OCI-LY7 (cell line): ENCODE data around the gene COL23A1.

Source experiments
- EZH2phosphoT487 ChIP-seq: fragments of 200-600 bp; sonication (generic); IDR thresholded peaks from 2 replicates; pipeline ENCODE4 v1.6.1; 2018; ENCODE audit warnings: low read depth, borderline replicate concordance, mild to moderate bottlenecking, mixed run types, antibody characterized with exemption, low read length, moderate library complexity, mixed read lengths
- TF ChIP-seq, protein P1 (sequence below): fragments of 200-600 bp; sonication (generic); conservative IDR thresholded peaks from 2 replicates; pipeline ENCODE4 v1.5.1; 2014; ENCODE audit warnings: mild to moderate bottlenecking, antibody characterized with exemption, low read length, moderate library complexity, mixed read lengths

- TF ChIP-seq, protein P1, sequence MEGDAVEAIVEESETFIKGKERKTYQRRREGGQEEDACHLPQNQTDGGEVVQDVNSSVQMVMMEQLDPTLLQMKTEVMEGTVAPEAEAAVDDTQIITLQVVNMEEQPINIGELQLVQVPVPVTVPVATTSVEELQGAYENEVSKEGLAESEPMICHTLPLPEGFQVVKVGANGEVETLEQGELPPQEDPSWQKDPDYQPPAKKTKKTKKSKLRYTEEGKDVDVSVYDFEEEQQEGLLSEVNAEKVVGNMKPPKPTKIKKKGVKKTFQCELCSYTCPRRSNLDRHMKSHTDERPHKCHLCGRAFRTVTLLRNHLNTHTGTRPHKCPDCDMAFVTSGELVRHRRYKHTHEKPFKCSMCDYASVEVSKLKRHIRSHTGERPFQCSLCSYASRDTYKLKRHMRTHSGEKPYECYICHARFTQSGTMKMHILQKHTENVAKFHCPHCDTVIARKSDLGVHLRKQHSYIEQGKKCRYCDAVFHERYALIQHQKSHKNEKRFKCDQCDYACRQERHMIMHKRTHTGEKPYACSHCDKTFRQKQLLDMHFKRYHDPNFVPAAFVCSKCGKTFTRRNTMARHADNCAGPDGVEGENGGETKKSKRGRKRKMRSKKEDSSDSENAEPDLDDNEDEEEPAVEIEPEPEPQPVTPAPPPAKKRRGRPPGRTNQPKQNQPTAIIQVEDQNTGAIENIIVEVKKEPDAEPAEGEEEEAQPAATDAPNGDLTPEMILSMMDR: no peak
- no peak for TF ChIP-seq EZH2phosphoT487
Measured at GRCh38 chr5:178380541-178381074, 209.6 kb downstream of the COL23A1 start.
